Endothelial cell (in vitro differentiated cells): ENCODE data around the gene USP5. TPM values are rescaled to one million over a fixed set of nuclear protein-coding genes. Genes with fewer than 3 reads are reported as not detected.

ENCODE experiments used
- DNase-seq: peaks from one replicate; pipeline ENCODE4 v3.0.0; 2021; ENCODE audit warnings: low spot score
- H3K27ac Mint-ChIP-seq: one replicate; pipeline ENCODE4 v1.8.0; 2021; ENCODE audit warnings: mixed read lengths, inconsistent platforms; ENCODE audit not compliant: unreplicated experiment
- H3K27me3 Mint-ChIP-seq: one replicate; pipeline ENCODE4 v1.8.0; 2021; ENCODE audit warnings: mild to moderate bottlenecking, moderate library complexity, mixed read lengths, inconsistent platforms; ENCODE audit not compliant: unreplicated experiment
- H3K36me3 Mint-ChIP-seq: one replicate; pipeline ENCODE4 v1.8.0; 2021; ENCODE audit warnings: mild to moderate bottlenecking, low read depth, mixed read lengths, inconsistent platforms; ENCODE audit not compliant: unreplicated experiment
- H3K4me1 Mint-ChIP-seq: one replicate; pipeline ENCODE4 v1.8.0; 2021; ENCODE audit warnings: mild to moderate bottlenecking, mixed read lengths, inconsistent platforms; ENCODE audit not compliant: unreplicated experiment
- H3K4me3 Mint-ChIP-seq: one replicate; pipeline ENCODE4 v1.8.0; 2021; ENCODE audit warnings: mild to moderate bottlenecking, mixed read lengths, inconsistent platforms; ENCODE audit not compliant: unreplicated experiment
- H3K9me3 Mint-ChIP-seq: one replicate; pipeline ENCODE4 v1.8.0; 2021; ENCODE audit warnings: mixed read lengths, inconsistent platforms; ENCODE audit not compliant: unreplicated experiment
- total RNA-seq: library from RNA; stranded (reverse); fragmentation: NEBNext Ultra II Directional; extraction: Animal tissue kit (Norgen Biotek cat#: 25700); gene quantifications from one replicate; pipeline ENCODE4 v1.2.1, GENCODE V29; 2021; ENCODE audit not compliant: unreplicated experiment
- TF ChIP-seq, protein P1 (sequence below): fragments of 200-600 bp; sonication (generic); IDR thresholded peaks from one replicate; pipeline ENCODE4 v1.5.0; 2021; ENCODE audit warnings: antibody characterized with exemption; ENCODE audit not compliant: unreplicated experiment

The USP5 gene
- total RNA-seq, 1 donor from 2014 or later: 119 TPM

GRCh38 chr12:6852651-6853354, 853 bp downstream of the USP5 start:
- H3K36me3 Mint-ChIP-seq: peaks cover 41% of the 10 kb centered on the region
- no peaks in the 10 kb centered on the region for H3K9me3 Mint-ChIP-seq
- peak overlapping the region; percentile 99 for H3K4me3 Mint-ChIP-seq
- H3K4me1 Mint-ChIP-seq: peaks cover 31% of the 10 kb centered on the region
- peaks cover 10% of the 10 kb centered on the region for H3K27me3 Mint-ChIP-seq
- DNase-seq: no peak
- TF ChIP-seq, protein P1, sequence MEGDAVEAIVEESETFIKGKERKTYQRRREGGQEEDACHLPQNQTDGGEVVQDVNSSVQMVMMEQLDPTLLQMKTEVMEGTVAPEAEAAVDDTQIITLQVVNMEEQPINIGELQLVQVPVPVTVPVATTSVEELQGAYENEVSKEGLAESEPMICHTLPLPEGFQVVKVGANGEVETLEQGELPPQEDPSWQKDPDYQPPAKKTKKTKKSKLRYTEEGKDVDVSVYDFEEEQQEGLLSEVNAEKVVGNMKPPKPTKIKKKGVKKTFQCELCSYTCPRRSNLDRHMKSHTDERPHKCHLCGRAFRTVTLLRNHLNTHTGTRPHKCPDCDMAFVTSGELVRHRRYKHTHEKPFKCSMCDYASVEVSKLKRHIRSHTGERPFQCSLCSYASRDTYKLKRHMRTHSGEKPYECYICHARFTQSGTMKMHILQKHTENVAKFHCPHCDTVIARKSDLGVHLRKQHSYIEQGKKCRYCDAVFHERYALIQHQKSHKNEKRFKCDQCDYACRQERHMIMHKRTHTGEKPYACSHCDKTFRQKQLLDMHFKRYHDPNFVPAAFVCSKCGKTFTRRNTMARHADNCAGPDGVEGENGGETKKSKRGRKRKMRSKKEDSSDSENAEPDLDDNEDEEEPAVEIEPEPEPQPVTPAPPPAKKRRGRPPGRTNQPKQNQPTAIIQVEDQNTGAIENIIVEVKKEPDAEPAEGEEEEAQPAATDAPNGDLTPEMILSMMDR: no peak
- H3K27ac Mint-ChIP-seq: peak overlapping the region; percentile 90

DNA sequence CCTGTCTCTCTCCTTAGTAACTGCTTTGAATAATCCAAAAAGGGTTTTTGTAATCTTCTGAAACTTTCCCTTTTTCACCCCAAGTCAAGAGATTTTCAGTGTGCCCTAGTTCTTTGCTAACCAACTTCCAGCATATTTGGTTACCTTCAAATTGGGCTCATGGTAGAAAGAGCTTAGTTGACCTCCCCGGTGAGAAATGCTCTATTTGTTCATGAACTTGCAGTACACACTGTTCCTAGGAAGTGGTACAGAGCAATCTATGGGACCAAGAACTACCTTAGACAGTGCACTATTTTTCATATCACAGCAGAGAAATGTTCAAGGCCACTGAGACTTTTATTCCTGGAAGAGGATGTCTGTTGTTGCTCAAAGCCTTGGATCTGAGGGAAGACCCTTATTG, 1.7 kb downstream of the USP5 start:
- no peak for DNase-seq
- Mint-ChIP-seq H3K27ac (no peak overlapping the region), H3K4me1 (peaks cover 31% of the 10 kb centered on the region), H3K4me3 (peak overlapping the region; percentile 99), H3K9me3 (no peaks in the 10 kb centered on the region), H3K36me3 (peaks cover 41% of the 10 kb centered on the region), H3K27me3 (peaks cover 5% of the 10 kb centered on the region)
- TF ChIP-seq, protein P1: no peak

- TF ChIP-seq, protein P1: no peak
- Mint-ChIP-seq H3K27ac (peak overlapping the region; percentile 39), H3K4me1 (peaks cover 31% of the 10 kb centered on the region), H3K4me3 (peak overlapping the region; percentile 9), H3K27me3 (peaks cover 5% of the 10 kb centered on the region), H3K9me3 (no peaks in the 10 kb centered on the region), H3K36me3 (peaks cover 37% of the 10 kb centered on the region)
- no peak for DNase-seq
These were observed 2.1 kb downstream of the USP5 start for GRCh38 chr12:6854036-6854435.

DNA sequence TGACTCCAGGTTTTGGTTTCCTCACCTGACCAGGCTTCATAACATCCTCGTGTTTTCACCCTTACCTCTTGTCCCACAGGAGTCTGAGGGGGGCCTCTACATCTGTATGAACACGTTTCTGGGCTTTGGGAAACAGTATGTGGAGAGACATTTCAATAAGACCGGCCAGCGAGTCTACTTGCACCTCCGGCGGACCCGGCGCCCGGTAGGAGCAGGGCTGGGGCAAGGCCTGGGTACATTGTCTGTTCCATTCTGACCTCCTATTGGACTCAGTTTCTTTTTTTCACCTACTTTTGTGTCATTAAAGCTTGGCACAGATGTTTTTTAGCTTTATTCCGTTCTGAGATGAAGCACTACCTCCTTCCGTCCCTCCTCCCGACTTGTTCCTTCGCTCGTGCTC, 3.4 kb downstream of the USP5 start:
- no peak for DNase-seq
- peaks cover 6% of the 10 kb centered on the region for H3K27me3 Mint-ChIP-seq
- H3K36me3 Mint-ChIP-seq: peaks cover 33% of the 10 kb centered on the region
- peaks cover 27% of the 10 kb centered on the region for H3K4me1 Mint-ChIP-seq
- H3K4me3 Mint-ChIP-seq: no peak overlapping the region
- H3K27ac Mint-ChIP-seq: peak overlapping the region; percentile 30
- H3K9me3 Mint-ChIP-seq: no peaks in the 10 kb centered on the region
- TF ChIP-seq, protein P1: no peak

DNA sequence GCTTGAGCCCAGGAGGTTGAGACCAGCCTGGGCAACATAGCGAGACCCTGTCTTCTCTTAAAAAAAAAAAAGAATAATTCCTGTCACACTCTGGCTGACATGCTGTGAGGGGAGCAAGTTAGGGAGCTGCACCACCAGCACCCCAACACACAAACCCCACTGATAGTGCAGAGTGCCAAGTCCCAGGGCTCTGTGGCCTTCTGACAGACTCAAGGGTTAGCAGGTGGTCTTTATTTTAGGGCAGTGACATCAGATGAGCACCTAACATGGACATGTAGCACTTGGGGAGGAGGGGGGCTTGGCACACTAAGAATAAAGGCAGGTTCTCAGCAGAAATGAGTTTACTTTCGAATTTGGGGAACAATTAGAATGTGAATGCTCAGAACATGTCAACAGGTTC, 6.8 kb downstream of the USP5 start:
- Mint-ChIP-seq H3K27ac (no peak overlapping the region), H3K4me1 (peaks cover 9% of the 10 kb centered on the region), H3K27me3 (peaks cover 6% of the 10 kb centered on the region), H3K9me3 (no peaks in the 10 kb centered on the region), H3K36me3 (peaks cover 49% of the 10 kb centered on the region), H3K4me3 (no peak overlapping the region)
- TF ChIP-seq, protein P1: no peak
- DNase-seq: no peak
